Raji (cell line): ENCODE results near the gene NCSTN.

ENCODE experiments used
- POLR2A ChIP-seq: IDR thresholded peaks from 2 replicates; pipeline ENCODE4 v1.6.1; 2011; ENCODE audit warnings: low read depth, low read length, control low read depth; ENCODE audit not compliant: insufficient read depth

Gene NCSTN

DNA sequence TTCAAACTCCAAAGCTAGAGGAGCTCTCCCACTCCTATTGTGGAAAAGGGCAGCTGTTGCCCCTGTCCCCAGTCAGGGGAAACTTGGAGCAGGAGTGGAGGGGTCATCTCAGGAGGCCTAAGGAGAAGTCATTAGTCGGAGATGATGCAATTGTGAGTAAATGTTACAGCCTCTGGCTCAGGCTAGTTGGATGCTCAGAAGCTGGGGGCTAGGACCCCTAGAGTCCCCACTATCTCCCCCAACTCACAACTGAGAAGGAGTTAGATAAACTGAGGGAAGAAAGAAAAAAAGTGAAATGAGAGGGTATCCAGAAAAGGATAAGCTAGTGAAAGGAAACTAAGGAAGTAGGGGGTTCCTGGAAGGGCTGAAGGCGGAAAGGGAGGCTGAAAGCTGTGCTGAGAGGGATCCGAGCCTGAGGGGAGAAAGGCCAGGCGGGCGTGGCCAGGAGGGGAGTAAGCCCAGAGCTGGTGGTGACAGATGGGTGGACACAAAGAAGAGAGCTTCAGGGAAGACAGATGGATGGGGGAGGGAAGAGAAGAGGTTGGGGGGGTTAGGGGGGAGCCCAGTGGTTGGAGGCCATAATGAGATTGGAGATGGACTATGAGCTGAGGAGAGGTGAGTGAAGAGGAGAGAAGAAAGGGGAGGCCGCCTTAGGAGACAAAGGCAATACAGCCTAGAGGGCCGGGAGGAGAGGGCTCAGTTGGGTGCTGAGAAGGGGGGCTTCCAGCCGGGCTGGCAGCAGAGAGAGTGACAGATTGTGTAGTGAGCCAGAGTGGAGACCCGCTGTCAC, 19.2 kb downstream of the NCSTN start:
- no peak for TF ChIP-seq POLR2A

DNA sequence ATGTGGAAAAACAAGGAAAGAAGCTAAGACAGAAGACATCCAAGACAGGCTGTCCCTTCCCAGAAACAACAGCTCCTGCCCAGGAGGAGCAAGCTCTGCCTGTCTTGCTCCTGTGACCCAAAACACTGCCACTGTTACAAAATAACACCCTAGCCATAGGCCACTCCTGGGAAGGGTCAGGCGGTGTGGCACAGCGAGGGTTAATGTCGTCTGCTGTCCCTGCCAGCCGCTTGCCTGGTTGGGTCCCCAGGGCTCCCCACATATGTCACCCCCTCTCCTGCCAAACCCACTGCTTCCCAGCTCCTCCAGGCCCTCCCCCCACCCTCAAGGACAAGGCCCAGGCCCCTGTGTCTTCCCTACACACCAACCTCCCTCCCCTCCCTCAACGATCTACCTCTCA, 19.8 kb downstream of the NCSTN start:
- TF ChIP-seq POLR2A = no peak

DNA sequence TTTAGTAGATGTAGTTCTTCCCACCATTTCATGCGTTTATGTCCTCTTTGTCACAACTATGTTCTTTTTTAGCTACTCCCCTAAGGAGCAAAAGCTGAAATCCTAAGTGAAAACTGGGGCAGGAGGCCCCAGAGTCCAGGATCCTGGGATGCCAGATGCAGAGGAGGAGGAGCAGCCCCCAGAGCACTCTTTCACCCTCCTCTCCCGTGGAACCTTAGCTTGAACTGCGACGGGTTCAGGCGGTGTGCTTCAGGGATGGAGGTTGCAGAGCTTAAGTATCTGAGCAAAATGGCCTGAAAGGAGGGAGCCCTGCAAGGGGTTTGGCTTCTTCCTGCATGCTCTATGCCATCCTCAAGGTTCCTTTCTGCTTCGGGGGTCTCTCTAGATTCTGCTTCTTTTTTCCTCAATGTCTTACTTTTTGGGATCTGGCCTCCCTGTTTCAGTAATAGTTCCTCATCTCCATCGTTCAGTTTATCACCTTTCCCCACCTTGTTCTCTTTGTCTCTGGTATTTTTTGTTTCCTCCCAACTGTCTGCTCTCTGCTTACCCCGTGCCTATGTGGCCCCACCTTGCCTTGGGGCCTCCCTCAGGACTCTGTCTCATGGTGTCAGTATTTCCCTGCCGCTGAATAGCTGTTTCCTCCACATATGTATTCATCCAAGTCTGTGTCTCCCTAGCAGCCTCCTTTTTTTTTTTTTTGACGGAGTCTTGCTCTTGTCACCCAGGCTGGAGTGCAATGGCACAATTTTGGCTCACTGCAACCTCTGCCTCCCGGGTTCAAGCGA, 21.0 kb downstream of the NCSTN start:
- TF ChIP-seq POLR2A = no peak

DNA sequence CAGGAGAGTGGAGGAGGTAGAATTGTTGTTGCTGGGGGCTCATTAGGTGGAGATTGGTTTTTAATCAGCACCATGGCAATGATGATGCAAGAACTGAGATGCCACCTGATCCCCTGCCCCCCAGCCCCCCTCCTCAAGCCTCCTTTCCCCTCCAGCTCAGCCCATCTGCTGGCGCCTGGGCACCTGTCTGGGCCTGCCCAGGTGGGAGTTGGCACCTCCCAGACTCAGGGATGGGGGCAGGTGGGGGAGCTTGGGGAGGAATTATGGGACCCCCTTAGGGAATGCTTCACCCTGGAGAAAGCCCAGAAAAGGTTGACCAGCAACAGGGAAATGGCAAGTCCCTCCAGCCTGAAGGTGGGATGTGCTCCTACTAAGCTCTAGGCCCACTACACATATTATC, 22.1 kb downstream of the NCSTN start:
- TF ChIP-seq POLR2A = no peak

DNA sequence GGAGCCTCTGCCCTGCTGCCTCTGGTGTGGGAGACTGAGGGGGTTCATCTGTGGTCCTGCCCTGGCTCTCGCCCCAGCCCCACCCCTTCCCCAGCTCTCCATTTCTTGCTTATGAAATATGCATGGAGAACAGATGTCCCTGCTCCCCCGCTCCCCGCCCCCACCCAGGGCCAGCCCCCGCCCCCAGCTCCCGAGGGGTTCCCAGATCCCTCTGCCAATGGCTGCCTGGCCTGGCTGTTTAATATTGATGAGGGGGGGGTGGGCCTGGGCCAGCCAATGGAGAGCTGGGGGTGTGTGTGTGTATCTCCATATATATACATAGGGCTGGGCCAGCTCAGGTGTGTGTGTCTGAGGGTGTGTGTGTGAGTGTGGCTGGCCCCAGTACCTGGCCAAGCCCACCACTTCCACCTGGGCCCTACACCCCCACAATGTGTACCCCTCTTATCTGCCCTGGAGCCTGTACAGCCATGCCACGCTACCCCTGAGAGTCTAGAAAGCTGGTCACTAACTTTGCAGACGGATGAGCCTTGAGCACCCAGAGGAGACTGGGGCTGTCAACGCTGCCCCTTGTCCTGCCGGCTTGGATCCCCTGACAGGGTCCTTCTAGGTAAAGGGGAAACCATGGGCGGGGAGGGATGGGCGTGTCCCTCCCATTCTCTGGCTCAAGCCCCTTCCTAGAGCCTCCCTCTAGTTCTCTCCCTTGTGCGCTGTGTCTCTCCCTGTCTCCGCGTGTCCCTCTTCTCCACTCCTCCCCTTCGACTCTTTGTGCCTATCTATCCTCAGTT, 23.7 kb downstream of the NCSTN start, which contains the start of gene NHLH1:
NHLH1 (plus strand) TSS at position 341 of the 785 bp plus-strand sequence. CDS start 3,661 bp downstream, outside the sequence.
- no peak for TF ChIP-seq POLR2A

DNA sequence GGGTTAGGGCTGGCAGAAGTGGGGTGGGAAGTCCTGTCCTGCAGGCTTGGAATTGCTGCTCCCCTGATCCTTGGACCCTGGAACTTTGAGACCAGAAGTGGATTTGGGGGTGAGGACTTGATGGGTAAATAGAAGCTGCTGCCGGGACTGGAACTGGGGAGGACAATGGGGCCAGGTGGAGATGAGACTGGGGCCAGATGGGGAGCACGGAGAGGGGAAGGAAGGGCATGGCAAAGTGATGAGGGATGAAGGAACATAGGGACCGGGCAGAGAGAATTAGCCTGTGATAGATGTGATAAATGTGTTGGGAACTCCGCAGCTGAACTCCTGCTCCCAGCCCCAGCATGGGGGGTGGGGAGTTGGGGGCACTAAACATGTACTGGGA, 24.3 kb downstream of the NCSTN start:
- no peak for TF ChIP-seq POLR2A

DNA sequence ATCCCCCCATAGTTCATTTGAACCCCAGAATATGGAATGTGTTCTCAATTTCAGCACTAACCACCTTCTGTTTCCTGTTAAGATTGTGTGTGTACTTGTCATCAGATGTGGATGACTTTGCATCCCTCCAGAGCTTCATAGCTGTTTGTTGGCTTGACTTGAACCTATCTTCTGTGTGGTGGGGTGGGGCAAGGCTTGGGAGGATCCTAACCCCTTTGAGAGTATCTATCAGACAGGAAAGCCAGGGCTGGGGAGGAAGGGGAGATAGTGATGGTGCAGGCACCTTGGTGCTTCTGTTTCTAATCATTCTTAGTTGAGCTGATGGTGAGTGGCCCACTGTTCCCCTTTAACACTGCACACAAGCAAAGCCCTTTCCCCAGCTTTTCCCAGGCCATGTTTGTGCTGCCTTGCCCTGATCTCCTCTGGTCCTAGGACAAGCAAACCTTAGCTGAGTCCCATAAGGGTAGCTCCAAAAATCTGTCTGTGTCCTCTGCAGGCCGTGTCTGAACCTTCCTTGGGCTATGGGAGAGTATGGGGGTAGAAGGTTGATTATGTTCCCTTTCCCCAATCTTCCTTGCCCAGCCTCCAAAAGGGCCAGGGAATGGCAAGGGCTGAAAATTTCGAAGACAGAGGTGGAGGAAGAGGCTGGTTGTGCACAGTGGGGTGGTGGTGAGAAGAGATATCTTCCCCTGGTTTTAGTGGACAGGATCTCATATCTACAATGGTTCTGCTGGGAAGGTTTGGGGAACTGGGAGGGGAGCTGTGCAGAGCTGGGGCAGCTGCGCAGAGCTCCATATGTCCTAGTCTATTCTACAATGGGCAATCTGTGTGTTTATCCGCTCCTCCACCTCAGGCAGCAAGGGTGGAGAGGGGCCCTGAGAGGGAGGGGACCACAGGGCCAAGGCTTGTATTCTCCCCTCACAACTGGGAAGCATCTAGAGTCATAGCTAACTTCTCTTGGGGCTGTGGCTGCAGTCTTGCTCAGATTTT, 25.0 kb downstream of the NCSTN start:
- TF ChIP-seq POLR2A = no peak

DNA sequence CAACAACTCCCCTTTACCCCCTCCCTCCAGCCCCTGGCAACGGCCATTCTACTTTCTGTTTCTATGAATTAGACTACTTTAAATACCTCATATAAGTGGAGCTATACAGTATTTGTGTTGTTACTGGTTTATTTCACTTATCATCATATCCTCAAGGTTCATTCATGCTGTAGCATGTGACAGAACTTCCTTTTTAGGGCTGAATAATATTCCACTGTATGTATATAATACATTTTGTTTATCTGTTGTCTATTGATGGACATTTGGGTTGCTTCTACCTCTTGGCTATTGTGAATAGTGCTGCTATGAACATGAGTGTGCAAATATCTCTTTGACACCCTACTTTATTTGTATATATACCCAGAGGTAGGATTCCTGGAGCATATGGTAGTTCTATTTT, 25.9 kb downstream of the NCSTN start:
- TF ChIP-seq POLR2A = no peak

DNA sequence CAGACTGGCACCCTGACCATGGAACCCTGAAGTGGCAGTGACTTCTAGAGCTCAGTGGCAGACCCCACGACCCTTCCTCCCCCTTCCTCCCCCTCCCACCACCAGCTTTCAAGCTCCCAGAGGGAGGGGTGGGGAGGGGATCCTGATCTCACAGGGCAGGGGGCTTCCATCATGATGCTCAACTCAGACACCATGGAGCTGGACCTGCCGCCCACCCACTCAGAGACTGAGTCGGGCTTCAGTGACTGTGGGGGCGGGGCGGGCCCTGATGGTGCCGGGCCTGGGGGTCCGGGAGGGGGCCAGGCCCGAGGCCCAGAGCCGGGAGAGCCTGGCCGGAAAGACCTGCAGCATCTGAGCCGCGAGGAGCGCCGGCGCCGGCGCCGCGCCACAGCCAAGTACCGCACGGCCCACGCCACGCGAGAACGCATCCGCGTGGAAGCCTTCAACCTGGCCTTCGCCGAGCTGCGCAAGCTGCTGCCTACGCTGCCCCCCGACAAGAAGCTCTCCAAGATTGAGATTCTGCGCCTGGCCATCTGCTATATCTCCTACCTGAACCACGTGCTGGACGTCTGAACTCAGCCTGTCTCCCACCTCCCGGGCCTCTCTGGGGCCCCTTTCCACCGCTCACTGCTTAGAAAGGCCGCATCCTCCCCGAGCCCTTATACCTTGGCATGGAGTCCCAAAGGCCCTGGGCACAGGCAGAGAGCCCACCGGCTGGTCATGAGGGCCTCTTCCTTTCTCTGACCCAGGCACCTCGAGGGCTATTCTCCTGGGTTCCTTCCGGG, 27.6 kb downstream of the NCSTN start:
- TF ChIP-seq POLR2A = no peak

DNA sequence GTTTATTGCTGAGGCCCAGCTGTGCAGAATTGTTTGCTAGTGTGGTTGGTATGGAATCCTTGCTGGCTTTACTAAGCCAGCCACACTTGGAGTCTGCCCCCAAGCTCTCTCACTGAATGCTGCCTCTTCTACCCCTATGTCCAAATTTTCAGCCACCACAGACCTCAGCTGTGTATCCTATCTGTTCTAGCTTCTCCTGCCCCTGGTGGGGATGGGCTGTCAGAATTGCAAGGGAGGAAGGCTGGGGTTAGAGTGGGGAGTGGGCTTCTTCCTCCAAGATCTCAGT, 28.1 kb downstream of the NCSTN start:
- TF ChIP-seq POLR2A = no peak

DNA sequence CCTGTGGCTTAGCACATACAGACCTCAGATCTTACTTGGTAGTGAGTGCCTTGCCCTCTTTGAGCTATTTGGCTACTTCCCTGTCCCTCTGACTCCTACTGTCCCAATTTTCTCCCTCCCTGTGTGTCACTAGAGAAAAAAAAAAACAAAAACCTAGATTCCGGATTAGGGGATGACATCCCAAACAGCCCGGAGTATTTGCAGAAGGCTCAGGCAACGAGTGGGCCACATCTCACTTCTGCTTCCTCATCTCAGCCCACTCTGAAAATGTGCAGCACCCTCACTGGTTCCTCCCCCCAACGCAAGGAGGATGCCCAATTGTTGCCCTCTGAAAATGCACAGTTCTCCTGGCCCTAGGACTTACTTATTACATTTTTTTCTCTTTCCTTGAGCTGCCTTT, 28.6 kb downstream of the NCSTN start:
- TF ChIP-seq POLR2A = no peak

DNA sequence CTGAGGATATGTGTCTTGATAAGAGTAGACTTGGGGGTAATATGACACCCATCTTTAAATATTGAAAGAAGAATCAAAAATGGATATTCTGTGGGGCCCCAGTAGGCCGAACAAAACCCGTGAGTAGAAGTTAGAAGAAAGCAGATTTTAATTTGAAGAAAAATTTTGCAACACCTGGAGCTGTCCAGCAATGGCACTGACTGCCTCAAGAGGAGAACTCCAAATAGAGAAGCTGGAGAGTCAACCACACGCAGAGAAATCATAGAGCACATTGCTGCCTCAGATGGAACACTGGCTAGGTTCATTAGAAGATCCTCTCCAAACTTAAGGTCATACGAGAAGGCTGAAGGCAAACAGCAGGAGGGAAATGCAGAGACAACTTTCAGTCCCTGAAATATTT, 30.5 kb downstream of the NCSTN start:
- TF ChIP-seq POLR2A = no peak

DNA sequence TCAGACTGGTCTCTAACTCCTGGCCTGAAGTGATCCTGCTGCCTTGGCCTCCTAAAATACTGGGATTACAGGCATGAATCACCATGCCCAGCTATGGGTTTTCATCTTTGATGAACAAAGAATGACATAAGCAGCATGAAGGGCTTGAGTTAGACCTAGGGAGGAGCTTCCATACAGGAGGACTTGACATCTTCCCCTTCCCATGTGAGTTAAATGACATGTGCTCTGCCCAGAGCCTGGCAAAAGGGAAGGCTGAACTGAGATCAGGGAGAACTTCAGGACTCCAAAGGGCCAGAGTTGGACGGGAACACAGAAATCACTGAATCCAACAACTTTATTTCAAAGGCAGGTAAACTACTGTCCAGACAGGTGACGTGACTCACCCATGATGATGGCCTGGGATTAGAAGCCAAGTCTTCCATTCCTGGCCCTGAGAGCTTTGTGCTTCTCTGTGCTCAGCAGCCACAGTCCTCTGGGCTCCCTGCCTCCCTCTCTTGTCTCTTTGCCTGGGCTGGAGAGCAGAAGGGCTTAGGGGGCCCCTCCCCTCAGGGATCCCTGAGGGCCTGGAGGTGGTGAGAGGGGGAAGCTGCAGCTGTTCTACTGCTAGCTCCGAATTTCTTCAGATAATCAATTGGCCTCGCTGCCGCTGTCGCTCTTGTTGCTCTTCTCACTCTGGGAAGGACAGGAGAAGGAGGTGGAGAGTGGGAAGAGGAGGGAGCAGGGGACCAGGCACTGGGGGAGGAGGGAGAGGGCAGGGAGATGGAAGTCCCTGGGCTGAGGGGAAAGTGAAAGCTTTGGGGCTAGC, 31.3 kb downstream of the NCSTN start:
- TF ChIP-seq POLR2A = no peak
